Endothelial cell of umbilical vein (primary cell): ENCODE data around the gene SLC16A7.

ENCODE experiments used
- EZH2 ChIP-seq: IDR thresholded peaks from 2 replicates; pipeline ENCODE4 v1.6.1; 2012; ENCODE audit warnings: borderline replicate concordance, low read depth, mild to moderate bottlenecking, moderate library complexity, low read length, inconsistent platforms; ENCODE audit not compliant: severe bottlenecking
- GATA2 ChIP-seq: IDR thresholded peaks from 2 replicates; pipeline ENCODE4 v1.7.0; 2011; ENCODE audit warnings: low read depth, mild to moderate bottlenecking, moderate library complexity, mixed read lengths, low read length; ENCODE audit not compliant: insufficient read length, insufficient read depth
- MYC ChIP-seq: IDR thresholded peaks from one replicate; pipeline ENCODE4 v1.6.1; 2011; ENCODE audit warnings: mild to moderate bottlenecking, low read depth, low read length
- POLR2A ChIP-seq: IDR thresholded peaks from 2 replicates; pipeline ENCODE4 v1.6.1; 2012; ENCODE audit warnings: low read depth, mild to moderate bottlenecking, control low read depth, low read length
- POLR2AphosphoS5 ChIP-seq: IDR thresholded peaks from 2 replicates; pipeline ENCODE4 v1.6.1; 2012; ENCODE audit warnings: low read depth, mild to moderate bottlenecking, control low read depth, low read length, moderate library complexity; ENCODE audit not compliant: insufficient read depth
- TF ChIP-seq, protein P1 (sequence below), 2 donors: IDR thresholded peaks; 1 replicate in 1 of 2; 2 replicates in 1 of 2; pipeline ENCODE4 v1.5.1; 2011; ENCODE audit warnings: low read length in 2 of 2, mild to moderate bottlenecking in 2 of 2, moderate library complexity in 2 of 2, control low read depth in 1 of 2, inconsistent platforms in 1 of 2, low read depth in 1 of 2; ENCODE audit not compliant: insufficient read depth in 1 of 2; ENCODE audit errors: extremely low read depth in 1 of 2

DNA sequence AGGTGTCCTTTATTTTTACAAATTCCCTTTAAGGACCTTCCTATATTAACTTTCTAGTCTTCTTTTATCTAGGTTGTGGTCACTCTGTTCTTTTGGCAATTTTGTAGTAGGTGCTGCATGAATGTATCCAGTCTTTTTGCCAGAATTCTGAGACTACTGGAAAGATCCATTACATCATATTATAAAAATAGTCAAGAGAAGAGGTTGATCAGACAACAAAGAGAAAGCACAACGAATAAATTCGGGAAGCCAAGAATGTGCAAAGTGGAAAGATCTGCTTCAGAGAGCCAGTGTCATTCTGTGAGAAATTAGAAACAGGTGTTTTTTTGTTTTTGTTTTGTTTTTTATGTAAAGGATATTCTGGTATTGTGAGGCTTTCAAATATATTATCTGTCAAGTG is 15.8 kb upstream of the SLC16A7 start:
- TF ChIP-seq, protein P1, sequence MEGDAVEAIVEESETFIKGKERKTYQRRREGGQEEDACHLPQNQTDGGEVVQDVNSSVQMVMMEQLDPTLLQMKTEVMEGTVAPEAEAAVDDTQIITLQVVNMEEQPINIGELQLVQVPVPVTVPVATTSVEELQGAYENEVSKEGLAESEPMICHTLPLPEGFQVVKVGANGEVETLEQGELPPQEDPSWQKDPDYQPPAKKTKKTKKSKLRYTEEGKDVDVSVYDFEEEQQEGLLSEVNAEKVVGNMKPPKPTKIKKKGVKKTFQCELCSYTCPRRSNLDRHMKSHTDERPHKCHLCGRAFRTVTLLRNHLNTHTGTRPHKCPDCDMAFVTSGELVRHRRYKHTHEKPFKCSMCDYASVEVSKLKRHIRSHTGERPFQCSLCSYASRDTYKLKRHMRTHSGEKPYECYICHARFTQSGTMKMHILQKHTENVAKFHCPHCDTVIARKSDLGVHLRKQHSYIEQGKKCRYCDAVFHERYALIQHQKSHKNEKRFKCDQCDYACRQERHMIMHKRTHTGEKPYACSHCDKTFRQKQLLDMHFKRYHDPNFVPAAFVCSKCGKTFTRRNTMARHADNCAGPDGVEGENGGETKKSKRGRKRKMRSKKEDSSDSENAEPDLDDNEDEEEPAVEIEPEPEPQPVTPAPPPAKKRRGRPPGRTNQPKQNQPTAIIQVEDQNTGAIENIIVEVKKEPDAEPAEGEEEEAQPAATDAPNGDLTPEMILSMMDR (IDR thresholded peaks at IDR 0.05; ENCODE audit: extremely low read depth in 1 of 2, insufficient read depth in 1 of 2, low read depth in 1 of 2, low read length in 2 of 2) = no peak
- TF ChIP-seq EZH2 (no peak), GATA2 (no peak), POLR2AphosphoS5 (no peak), POLR2A (no peak), MYC (no peak)
